H1 (cell line): ENCODE results near the gene FCRL6. TPM values are rescaled to one million over a fixed set of nuclear protein-coding genes. Genes with fewer than 3 reads are reported as not detected.

Experiments
- E2F6 ChIP-seq: IDR thresholded peaks from 2 replicates; pipeline ENCODE4 v1.6.1; 2012; ENCODE audit warnings: inconsistent platforms
- USF2 ChIP-seq: IDR thresholded peaks from 2 replicates; pipeline ENCODE4 v1.6.1; 2011; ENCODE audit warnings: low read length, improper control_type of control experiment
- polyA plus RNA-seq, 7 experiments: library from polyadenylated mRNA; depleted of rRNA in 3 of 7; stranded (reverse) in 5 of 7; unstranded in 2 of 7; fragments of >200 nt in 5 of 7; fragments of 200-250 nt in 2 of 7; gene quantifications; 1 replicate in 5 of 7; 2 replicates in 1 of 7; 4 replicates in 1 of 7; pipeline versions ENCODE4 v1.2.1 to v1.2.3, GENCODE V29; 2011 to 2013; ENCODE audit warnings: missing spikeins in 2 of 7, mixed read lengths in 2 of 7
- total RNA-seq: library from RNA; stranded (reverse); fragmentation: NEBNext Ultra II Directional; extraction: Animal tissue kit (Norgen Biotek cat#: 25700); gene quantifications from 2 replicates; pipeline ENCODE4 v1.2.1, GENCODE V29; 2021

Gene FCRL6
- total and polyA plus RNA-seq, 2 of the 8 experiments (the other 6 are each of a cell fraction or from before 2014, with no cell fraction given) = not detected

GRCh38 chr1:159821171-159821867 lies 19.2 kb downstream of the FCRL6 start (continued):
- TF ChIP-seq USF2 (no peak), E2F6 (no peak)
